Measurements from ENCODE around the gene GSTM5.
A peak's percentile ranks its signal among the peaks of the same experiment; 100 is the strongest.
"Not testable (repeated sequence)": the region's sequence is repeated elsewhere in the genome, so short reads cannot be mapped to it uniquely, and the experiment has no call there.

The GSTM5 gene

DNA sequence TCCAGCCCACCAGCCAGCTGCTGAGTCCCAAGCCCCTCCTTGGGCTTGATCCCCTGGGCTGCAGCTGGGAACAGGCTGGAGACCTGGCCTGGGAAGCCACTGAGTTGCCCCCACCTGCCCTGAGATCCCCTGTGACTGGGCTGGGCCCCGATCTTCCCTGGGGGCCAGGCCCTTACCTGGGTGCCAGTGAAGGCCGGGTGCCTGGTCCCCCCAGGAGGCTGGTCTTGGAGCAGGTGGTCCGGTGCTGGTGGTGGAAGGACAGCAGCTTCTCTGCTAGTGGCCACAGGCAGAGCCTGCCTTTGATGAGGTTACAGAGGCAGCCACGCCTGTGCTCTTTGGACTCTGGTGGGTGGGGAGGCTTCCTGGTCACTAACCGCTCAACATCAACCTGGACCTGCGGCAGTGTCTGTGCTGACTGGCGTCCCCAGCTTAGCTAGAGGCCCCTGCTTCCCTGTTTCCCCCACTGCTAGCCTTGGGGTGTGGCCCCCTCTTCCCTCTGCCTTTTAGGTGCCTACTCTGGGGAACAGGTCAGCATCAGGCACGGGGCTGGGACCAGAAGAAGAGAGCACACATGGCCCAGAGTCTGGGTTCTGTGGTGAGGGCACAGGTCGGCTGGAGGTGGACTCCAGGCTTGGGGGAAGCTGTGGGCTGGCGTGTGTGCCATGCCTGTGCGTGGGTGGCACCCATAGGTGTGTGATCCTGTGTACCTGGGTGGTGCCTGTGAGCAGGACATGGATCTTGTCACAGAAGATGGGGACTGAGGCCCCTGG, 51.8 kb downstream of the GSTM5 start, which contains the start of gene EPS8L3:
TSS of gene EPS8L3 (minus strand) at position 278 of the 770 bp plus-strand sequence. CDS start 2,174 bp downstream, outside the sequence.
- Histone ChIP-seq H3K9me3 (ENCODE audit: severe bottlenecking) (no peaks in the 10 kb centered on the region), H3K27me3 (ENCODE audit: insufficient read depth, low read depth, severe bottlenecking) (no peaks in the 10 kb centered on the region), H3K4me3 (ENCODE audit: low read depth, low read length) (no peak within 1 kb of the TSS), H3K27ac (no peak within 1 kb of the TSS), H3K36me3 (no peaks in the 10 kb centered on the region)
- DNase-seq: peak; percentile 4
- TF ChIP-seq, protein P1, sequence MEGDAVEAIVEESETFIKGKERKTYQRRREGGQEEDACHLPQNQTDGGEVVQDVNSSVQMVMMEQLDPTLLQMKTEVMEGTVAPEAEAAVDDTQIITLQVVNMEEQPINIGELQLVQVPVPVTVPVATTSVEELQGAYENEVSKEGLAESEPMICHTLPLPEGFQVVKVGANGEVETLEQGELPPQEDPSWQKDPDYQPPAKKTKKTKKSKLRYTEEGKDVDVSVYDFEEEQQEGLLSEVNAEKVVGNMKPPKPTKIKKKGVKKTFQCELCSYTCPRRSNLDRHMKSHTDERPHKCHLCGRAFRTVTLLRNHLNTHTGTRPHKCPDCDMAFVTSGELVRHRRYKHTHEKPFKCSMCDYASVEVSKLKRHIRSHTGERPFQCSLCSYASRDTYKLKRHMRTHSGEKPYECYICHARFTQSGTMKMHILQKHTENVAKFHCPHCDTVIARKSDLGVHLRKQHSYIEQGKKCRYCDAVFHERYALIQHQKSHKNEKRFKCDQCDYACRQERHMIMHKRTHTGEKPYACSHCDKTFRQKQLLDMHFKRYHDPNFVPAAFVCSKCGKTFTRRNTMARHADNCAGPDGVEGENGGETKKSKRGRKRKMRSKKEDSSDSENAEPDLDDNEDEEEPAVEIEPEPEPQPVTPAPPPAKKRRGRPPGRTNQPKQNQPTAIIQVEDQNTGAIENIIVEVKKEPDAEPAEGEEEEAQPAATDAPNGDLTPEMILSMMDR (IDR thresholded peaks at IDR 0.05; ENCODE audit: low read depth, low read length): no peak

DNA sequence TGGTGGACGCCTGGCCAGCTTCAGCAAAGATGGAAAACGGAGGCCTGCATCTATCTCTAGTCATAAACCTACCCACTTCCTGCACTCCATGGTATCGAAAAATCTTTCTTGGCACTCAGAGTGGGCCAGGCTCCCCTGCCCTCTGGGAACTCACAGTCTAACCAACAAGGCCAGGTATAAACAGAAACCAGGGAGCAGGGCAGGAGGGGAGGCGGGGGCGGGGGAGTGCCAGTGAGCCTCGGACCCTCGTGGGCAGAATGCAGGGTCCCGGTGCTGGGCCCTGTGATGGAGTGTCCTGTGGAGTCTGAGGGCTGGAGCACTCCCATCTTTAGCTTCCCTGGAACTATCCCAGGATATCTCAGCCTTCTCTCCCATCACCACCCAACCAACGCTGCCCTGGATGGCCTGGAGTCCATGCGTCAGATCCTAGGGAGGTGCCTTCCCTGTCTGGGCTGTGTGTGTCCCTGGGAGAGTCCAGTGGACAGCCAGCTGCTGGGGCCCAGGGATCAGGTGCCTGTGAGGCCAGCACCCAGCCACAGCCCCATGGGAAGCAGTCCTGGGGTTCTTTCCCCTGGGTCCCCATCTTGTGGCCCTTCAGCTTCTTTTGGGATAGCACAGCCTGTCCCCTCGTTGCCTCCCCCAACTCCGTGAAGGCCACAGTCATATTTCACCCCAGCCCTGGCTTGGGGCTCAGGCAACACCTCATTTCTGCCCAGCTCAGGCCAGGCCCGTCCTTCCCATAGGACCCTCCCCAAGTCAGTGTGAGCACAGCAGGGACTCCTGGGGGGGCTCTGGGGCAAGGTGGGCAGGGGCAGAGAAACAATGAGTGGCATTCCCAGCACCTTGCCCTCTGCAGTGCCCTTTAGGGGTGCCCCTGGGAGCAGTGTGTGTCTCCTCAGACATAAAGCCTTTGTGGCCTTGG, 52.8 kb downstream of the GSTM5 start:
- DNase-seq: peak; percentile 6
- H3K27ac ChIP-seq: no peak overlapping the region
- no peak overlapping the region for H3K4me3 ChIP-seq (ENCODE audit: low read depth, low read length)
- no peaks in the 10 kb centered on the region for H3K27me3 ChIP-seq (ENCODE audit: insufficient read depth, low read depth, severe bottlenecking)
- no peaks in the 10 kb centered on the region for H3K36me3 ChIP-seq
- TF ChIP-seq, protein P1 (IDR thresholded peaks at IDR 0.05; ENCODE audit: low read depth, low read length): no peak
- H3K9me3 ChIP-seq (ENCODE audit: severe bottlenecking): no peaks in the 10 kb centered on the region

DNA sequence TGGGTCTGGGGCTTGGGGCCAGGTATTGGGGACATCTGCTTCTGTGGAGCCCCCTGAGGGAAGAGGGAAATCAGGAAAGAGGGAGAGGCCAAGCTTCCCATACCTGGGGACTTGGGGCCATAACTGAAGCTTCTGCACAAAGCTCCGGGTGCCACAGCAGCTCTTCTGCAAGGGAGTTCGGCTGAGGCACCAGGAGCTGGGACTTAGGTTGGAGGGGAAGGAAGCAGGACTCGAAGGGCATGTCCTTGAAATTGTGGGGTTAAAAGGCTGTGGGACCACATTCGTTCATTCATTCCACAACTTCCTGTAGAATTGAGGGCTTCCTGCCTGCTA, 53.4 kb downstream of the GSTM5 start:
- H3K36me3 ChIP-seq: no peaks in the 10 kb centered on the region
- no peak for DNase-seq
- no peaks in the 10 kb centered on the region for H3K9me3 ChIP-seq (ENCODE audit: severe bottlenecking)
- H3K27me3 ChIP-seq (ENCODE audit: insufficient read depth, low read depth, severe bottlenecking): no peaks in the 10 kb centered on the region
- no peak overlapping the region for H3K4me3 ChIP-seq (ENCODE audit: low read depth, low read length)
- H3K27ac ChIP-seq: no peak overlapping the region
- TF ChIP-seq, protein P1 (IDR thresholded peaks at IDR 0.05; ENCODE audit: low read depth, low read length): no peak

DNA sequence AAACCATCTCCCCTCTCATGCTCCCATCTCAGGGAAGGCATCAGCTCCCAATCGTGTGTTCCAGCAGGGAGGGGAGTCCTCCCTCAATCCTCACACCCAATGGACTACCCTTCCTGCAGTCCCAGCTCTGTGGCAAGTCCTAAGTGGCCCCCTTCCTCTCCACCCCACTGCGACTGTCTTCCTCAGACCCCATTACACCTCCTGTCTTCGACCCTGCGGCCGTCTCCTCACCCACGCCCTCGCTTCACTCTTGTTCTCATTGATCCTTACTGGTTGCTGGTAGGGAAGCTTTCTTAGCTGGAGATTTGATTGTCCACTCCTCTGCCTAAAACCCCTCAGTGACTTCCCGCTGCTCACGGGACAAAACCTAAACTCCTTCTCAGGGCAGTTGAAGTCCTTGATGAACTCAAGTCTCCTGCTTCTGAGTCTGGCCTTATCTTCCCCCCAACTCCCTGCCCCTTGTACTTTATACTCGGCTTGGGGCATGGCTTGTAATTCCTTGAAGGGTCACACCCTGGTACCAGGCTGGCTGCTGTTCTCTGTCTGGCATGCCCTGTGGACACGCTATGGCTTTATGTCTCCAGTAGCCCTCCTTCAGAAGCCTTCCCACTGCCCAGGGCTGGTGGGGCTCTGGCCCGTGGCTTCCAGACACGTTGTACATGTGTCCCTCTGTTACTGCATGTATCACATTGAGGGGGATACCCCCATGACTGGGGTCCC, 54.0 kb downstream of the GSTM5 start:
- H3K9me3 ChIP-seq (ENCODE audit: severe bottlenecking): no peaks in the 10 kb centered on the region
- no peak overlapping the region for H3K4me3 ChIP-seq (ENCODE audit: low read depth, low read length)
- no peaks in the 10 kb centered on the region for H3K27me3 ChIP-seq (ENCODE audit: insufficient read depth, low read depth, severe bottlenecking)
- TF ChIP-seq, protein P1 (IDR thresholded peaks at IDR 0.05; ENCODE audit: low read depth, low read length): no peak
- DNase-seq: peak; percentile 4
- no peak overlapping the region for H3K27ac ChIP-seq
- H3K36me3 ChIP-seq: no peaks in the 10 kb centered on the region

DNA sequence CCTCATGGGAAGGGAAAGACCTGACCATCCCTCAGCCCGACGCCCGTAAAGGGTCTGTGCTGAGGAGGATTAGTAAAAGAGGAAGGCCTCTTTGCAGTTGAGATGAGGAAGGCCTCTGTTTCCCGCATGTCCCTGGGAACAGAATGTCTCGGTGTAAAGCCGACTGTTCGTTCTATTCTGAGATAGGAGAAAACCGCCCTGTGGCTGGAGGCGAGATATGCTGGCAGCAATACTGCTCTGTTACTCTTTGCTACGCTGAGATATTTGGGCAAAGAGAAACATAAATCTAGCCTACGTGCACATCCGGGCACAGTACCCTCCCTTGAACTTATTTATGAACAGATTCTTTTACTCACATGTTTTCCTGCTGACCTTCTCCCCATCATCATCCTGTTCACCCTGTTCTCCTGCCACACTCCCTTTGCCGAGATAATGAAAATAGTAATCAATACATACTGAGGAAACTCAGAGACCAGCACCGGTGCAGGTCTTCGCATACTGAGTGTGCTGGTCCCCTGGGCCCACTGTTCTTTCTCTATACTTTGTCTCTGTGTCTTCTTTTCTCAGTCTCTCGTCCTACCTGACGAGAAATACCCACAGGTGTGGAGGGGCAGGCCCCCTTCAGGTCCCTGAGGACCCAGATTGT, 55.1 kb downstream of the GSTM5 start:
- H3K4me3 ChIP-seq (ENCODE audit: low read depth, low read length); H3K27ac ChIP-seq; H3K9me3 ChIP-seq (ENCODE audit: severe bottlenecking); H3K36me3 ChIP-seq; H3K27me3 ChIP-seq (ENCODE audit: insufficient read depth, low read depth, severe bottlenecking): not testable (repeated sequence)
- peak; percentile 2 for DNase-seq
